H4 (cell line): ENCODE measurements around the gene HTRA3. TPM values are rescaled to one million over a fixed set of nuclear protein-coding genes. Genes with fewer than 3 reads are reported as not detected.
A peak's percentile ranks its signal among the peaks of the same experiment; 100 is the strongest.

Experiments used
- DNase-seq: peaks from one replicate; pipeline ENCODE4 v3.0.0-alpha.2; 2015; ENCODE audit warnings: low spot score
- total RNA-seq: library from RNA; depleted of rRNA; stranded (reverse); fragments of >200 nt; shearing (Covaris generic); gene quantifications from 2 replicates; pipeline ENCODE4 v1.2.3, GENCODE V29; 2014

HTRA3 gene
- total RNA-seq, 1 experiment from 2014 or later, result 6.7 TPM

GRCh38 chr4:8234715-8235114 lies 34.8 kb upstream of the HTRA3 start:
- no peak for DNase-seq

GRCh38 chr4:8235224-8235623 lies 34.3 kb upstream of the HTRA3 start:
- DNase-seq, result no peak

GRCh38 chr4:8235686-8236085 lies 33.9 kb upstream of the HTRA3 start:
- DNase-seq, result no peak

GRCh38 chr4:8236106-8236919 lies 33.2 kb upstream of the HTRA3 start:
- no peak for DNase-seq

GRCh38 chr4:8236920-8237195 lies 32.7 kb upstream of the HTRA3 start:
- DNase-seq, result no peak

GRCh38 chr4:8237256-8237989 lies 32.1 kb upstream of the HTRA3 start:
- no peak for DNase-seq

GRCh38 chr4:8238036-8238511 lies 31.5 kb upstream of the HTRA3 start:
- no peak for DNase-seq

- DNase-seq, result no peak
Measured at GRCh38 chr4:8238515-8239053, 31.0 kb upstream of the HTRA3 start.

GRCh38 chr4:8239226-8239625 lies 30.3 kb upstream of the HTRA3 start:
- DNase-seq, result no peak

GRCh38 chr4:8239661-8240060 lies 29.9 kb upstream of the HTRA3 start:
- DNase-seq, result no peak

- no peak for DNase-seq
Measured at GRCh38 chr4:8240211-8241041, 29.1 kb upstream of the HTRA3 start.

- no peak for DNase-seq
Measured at GRCh38 chr4:8241211-8241779, 28.3 kb upstream of the HTRA3 start.

- peak; percentile 91 for DNase-seq
Measured at GRCh38 chr4:8241895-8242696, 27.5 kb upstream of the HTRA3 start.

- no peak for DNase-seq
Measured at GRCh38 chr4:8242782-8243560, 26.6 kb upstream of the HTRA3 start.

GRCh38 chr4:8244001-8244757 lies 25.4 kb upstream of the HTRA3 start:
- DNase-seq, result no peak

- DNase-seq, result no peak
Measured at GRCh38 chr4:8244931-8245460, 24.6 kb upstream of the HTRA3 start.

GRCh38 chr4:8245884-8246833 lies 23.4 kb upstream of the HTRA3 start:
- no peak for DNase-seq
